ENCODE measurements around the gene SKAP2. TPM values are rescaled to one million over a fixed set of nuclear protein-coding genes. Genes with fewer than 3 reads are reported as not detected.

Gene SKAP2
- total RNA-seq, 2 donors from 2014 or later, result 15.0 to 35.7 TPM

DNA sequence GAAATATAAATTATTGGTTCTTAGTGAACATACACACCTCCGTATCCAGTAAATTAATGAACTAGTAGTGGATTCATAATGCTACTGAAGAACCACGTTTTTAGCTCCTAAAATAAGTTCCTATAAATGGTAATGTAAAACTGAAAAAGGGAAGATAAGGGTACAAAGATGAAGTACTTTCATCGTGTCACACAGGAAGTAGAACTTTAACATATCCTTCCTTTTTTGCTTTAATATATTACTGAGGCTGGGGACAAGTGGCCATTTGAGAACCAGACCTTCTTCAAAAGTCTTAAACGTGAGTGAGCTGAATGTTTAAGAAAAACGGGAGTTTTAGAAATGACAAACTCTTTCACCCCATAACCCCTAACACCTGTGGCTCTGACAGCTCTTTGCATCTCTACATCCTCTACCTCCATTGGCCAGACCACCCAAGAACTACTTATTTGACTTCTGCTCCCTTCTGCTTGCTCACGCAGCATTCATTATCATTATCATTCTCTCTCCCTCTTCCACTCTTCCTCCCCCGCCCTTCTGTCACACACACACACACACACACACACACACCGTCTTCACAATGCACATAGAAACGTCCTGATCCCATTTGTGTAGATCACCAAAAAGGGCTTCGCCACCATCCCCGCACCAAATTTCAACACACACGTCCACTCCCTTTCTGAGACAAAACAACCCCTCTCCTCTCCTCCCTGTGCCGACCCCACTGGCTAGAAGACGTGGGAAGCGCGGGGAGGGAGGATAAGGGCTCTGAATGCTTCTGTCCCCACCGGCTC lies 677 bp downstream of the SKAP2 start:
- H3K4me1 Mint-ChIP-seq (ENCODE audit: low read depth in 2 of 2), result peaks cover 20 to 22% of the 10 kb centered on the region in 2 donors
- H3K36me3 Mint-ChIP-seq, result no peaks in the 10 kb centered on the region
- peaks cover 0 to 5% of the 10 kb centered on the region in 2 donors for H3K27me3 Mint-ChIP-seq
- H3K4me3 Mint-ChIP-seq, result peak overlapping the region; percentile 97
- peak overlapping the region; percentile 94 to 97 for H3K27ac Mint-ChIP-seq
- H3K9me3 Mint-ChIP-seq, result no peaks in the 10 kb centered on the region
- peak in 1 of 2 donors; percentile 32 for ATAC-seq
- DNase-seq (ENCODE audit: low spot score), result peak; percentile 61

DNA sequence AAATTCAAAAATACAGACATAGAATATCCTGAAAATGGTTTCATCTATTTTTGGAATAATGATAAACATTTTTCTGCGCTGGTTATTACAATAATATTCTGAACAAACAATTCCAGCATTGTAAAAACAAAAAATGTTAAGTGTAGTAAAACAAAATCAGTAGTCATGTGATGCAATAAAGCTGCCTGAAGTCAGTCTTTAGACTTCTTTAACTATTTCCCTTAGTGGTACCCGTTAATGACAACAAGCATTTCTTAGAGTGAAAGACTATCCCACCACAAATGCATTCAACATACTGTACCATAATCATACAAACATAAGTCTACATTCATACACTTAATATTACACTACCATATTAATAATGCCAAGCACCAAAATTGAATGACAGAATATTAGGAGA lies 1.6 kb downstream of the SKAP2 start:
- Mint-ChIP-seq H3K9me3 (no peaks in the 10 kb centered on the region), H3K27me3 (peaks cover 0 to 6% of the 10 kb centered on the region in 2 donors), H3K4me1 (ENCODE audit: low read depth in 2 of 2) (peaks cover 29 to 31% of the 10 kb centered on the region in 2 donors), H3K4me3 (peak overlapping the region; percentile 97), H3K27ac (peak overlapping the region; percentile 94 to 97), H3K36me3 (no peaks in the 10 kb centered on the region)
- no peak for DNase-seq (ENCODE audit: low spot score)
- no peak for ATAC-seq

DNA sequence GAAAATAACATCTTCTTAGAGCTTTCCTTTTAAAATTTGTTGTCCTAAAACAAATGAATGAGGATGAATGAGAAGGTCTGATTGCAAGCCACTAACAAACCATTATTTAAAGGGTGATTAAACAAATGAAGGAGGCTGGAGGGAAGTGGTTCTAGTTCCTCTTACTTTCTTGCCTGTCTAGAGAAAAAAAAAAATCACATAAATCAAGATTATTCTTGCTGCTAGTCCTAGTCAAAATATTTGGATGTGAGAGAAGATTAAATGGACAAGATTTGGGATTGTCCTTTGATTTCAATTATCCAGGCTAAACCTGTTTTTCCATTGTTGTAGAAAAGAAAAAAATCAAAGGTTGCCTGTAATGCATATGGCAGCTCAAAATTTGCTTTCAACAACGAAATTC lies 3.3 kb downstream of the SKAP2 start:
- ATAC-seq, result no peak
- no peaks in the 10 kb centered on the region for H3K36me3 Mint-ChIP-seq
- H3K4me3 Mint-ChIP-seq, result no peak overlapping the region
- H3K27me3 Mint-ChIP-seq, result peaks cover 0 to 2% of the 10 kb centered on the region in 2 donors
- peaks cover 34 to 37% of the 10 kb centered on the region in 2 donors for H3K4me1 Mint-ChIP-seq (ENCODE audit: low read depth in 2 of 2)
- no peak overlapping the region for H3K27ac Mint-ChIP-seq
- H3K9me3 Mint-ChIP-seq, result no peaks in the 10 kb centered on the region
- DNase-seq (ENCODE audit: low spot score), result no peak

DNA sequence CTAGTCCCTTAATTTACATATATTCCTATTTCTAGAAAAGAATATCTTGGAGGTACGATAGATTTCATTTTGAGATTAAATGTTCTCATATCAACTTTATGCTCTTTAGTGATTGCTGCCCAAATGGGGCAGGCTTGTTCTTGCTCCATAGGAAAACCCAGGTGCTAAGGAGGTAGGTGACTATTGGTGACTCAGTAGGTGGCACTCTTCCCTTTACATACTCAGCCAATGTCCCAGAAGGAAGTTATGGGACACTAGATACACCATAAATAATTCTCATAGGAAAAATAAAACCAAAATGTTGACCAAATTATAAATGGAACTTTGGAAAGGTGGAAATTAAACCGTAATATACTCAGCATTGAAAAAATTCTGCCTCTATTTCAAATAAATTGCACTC lies 4.0 kb downstream of the SKAP2 start:
- Mint-ChIP-seq H3K4me1 (ENCODE audit: low read depth in 2 of 2) (peaks cover 31% of the 10 kb centered on the region in 2 donors), H3K9me3 (no peaks in the 10 kb centered on the region), H3K27me3 (peaks cover 0 to 2% of the 10 kb centered on the region in 2 donors), H3K27ac (no peak overlapping the region), H3K36me3 (no peaks in the 10 kb centered on the region), H3K4me3 (no peak overlapping the region)
- no peak for DNase-seq (ENCODE audit: low spot score)
- ATAC-seq, result no peak

DNA sequence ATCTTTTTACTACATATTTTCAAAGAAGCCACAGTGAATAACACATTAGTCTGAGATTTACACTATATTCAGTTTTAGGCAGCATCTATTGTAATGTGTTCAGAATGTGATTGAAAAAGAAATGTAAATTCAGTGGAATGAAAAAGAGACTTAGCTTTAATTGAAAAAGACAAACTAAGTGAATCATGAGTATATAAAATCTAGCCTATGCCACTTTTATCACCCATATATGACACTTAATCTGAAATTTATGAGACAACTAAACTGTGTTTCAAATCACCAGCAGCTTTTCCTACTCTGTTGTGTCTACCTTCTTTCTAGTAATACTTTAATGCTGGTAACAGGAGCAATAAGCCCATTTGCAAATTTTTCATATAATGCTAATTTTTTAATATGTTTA lies 4.7 kb downstream of the SKAP2 start:
- no peak for DNase-seq (ENCODE audit: low spot score)
- ATAC-seq, result no peak
- Mint-ChIP-seq H3K4me1 (ENCODE audit: low read depth in 2 of 2) (peaks cover 29 to 30% of the 10 kb centered on the region in 2 donors), H3K27ac (no peak overlapping the region), H3K4me3 (no peak overlapping the region), H3K36me3 (no peaks in the 10 kb centered on the region), H3K9me3 (no peaks in the 10 kb centered on the region), H3K27me3 (peaks cover 0 to 2% of the 10 kb centered on the region in 2 donors)

DNA sequence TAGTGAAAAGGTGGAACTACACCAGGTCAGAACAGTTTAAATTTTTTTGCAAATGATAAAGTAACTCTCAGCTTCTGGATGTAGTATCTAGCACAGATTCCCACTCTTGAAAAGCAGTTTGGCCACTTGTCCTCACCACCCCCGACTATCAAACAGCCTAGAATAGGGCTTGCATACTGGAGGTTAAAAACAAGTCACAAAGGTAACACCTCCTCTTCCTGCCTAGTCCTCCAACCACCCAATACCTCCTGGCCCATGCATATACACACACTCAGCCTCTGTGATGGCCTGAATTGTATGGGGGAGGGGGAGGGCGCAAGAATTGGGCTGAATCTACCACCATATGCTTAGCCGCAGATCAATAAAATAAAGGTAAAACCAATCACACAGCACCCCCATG lies 5.7 kb downstream of the SKAP2 start:
- no peaks in the 10 kb centered on the region for H3K9me3 Mint-ChIP-seq
- H3K4me3 Mint-ChIP-seq, result peak overlapping the region; percentile 80
- peak overlapping the region in 1 of 2 donors; percentile 47 for H3K27ac Mint-ChIP-seq
- H3K36me3 Mint-ChIP-seq, result no peaks in the 10 kb centered on the region
- DNase-seq (ENCODE audit: low spot score) (no peak), ATAC-seq (peak; percentile 63 to 69)
- peaks cover 24% of the 10 kb centered on the region in 2 donors for H3K4me1 Mint-ChIP-seq (ENCODE audit: low read depth in 2 of 2)
- peaks cover 0 to 2% of the 10 kb centered on the region in 2 donors for H3K27me3 Mint-ChIP-seq

DNA sequence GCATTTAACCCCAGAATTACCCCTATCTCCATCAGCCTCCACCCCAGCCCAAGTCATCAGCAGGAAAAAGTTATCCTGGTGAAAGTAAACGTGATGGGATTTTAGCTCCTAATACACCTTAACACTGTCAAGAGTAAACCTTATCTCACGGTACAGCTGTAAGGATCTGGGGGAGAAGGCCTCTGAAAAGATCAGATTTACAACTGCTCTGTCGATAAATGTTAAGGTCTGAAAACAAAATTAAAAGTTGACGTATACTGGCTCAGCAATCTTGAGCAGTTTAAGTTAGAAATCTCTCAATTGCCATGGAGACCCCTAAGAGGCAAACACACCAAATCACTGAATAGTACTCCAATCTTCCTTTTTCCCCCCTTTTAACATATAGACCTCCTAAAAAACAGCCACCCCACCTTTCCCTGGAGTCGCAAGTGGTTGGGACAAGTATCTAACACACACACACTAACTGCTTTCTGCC lies 6.1 kb downstream of the SKAP2 start:
- ATAC-seq (no peak), DNase-seq (ENCODE audit: low spot score) (no peak)
- Mint-ChIP-seq H3K4me1 (ENCODE audit: low read depth in 2 of 2) (peaks cover 20 to 22% of the 10 kb centered on the region in 2 donors), H3K9me3 (no peaks in the 10 kb centered on the region), H3K4me3 (peak overlapping the region; percentile 80), H3K27me3 (peaks cover 0 to 2% of the 10 kb centered on the region in 2 donors), H3K27ac (peak overlapping the region in 1 of 2 donors; percentile 47), H3K36me3 (no peaks in the 10 kb centered on the region)

DNA sequence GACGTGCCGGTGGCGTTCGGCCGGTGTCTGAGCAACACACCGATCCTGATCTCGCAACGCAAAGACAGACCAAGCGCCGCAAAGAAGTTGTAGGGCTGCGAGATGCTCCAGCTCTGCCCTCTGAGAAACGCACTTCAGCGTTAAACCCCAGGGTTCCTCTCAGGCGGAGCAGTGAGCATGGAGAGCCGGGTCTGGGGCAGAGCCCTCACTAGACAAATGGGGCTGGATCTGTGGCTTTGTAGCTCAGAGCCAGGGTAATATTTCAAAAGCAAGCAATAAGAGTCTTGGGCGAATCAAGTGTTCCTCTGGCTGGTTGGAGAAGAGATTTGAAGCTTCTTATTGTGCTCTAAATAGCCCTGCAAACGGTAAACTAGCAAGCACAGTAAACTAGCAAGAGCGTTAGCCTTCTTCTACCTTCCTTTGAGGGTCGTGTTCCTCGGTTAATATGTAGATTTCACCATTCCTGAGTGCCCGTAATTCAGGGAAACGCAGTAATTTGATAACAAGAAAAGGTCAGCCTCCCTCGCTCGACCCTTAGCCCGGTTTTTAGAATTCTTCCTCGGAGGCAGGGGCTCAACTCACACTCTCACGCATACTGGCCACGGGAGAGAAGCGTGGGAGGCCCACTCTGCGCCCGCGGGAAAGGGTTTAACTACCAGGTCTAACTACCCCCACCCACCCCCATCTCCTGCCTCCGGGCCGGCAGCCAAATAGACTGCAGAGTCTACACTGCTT lies 6.7 kb downstream of the SKAP2 start:
- peak; percentile 51 to 69 for ATAC-seq
- Mint-ChIP-seq H3K27me3 (peaks cover 0 to 2% of the 10 kb centered on the region in 2 donors), H3K36me3 (no peaks in the 10 kb centered on the region), H3K9me3 (no peaks in the 10 kb centered on the region), H3K27ac (peak overlapping the region; percentile 43 to 47), H3K4me1 (ENCODE audit: low read depth in 2 of 2) (peaks cover 20 to 22% of the 10 kb centered on the region in 2 donors), H3K4me3 (peak overlapping the region; percentile 80)
- DNase-seq (ENCODE audit: low spot score), result no peak

DNA sequence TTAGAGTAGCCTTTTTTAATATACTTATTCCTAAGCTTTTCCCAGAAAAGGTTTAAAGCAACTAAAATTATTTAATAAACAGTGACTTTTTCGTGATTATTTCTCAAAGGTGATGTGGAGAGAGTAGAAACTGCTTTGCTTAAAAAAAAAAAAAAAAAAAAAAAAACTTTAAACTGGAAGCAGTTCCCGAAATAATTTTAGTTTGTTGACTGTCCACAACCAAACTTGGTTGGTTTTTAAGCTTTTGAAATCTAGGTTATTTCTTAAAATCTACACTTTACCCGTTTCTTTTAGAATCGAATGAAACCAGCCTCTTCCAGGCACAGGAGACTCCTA lies 7.3 kb downstream of the SKAP2 start:
- no peak for DNase-seq (ENCODE audit: low spot score)
- Mint-ChIP-seq H3K36me3 (no peaks in the 10 kb centered on the region), H3K27me3 (peaks cover 0 to 2% of the 10 kb centered on the region in 2 donors), H3K4me3 (peak overlapping the region; percentile 80), H3K9me3 (no peaks in the 10 kb centered on the region), H3K4me1 (ENCODE audit: low read depth in 2 of 2) (peaks cover 20 to 22% of the 10 kb centered on the region in 2 donors), H3K27ac (peak overlapping the region; percentile 43 to 47)
- ATAC-seq, result no peak

DNA sequence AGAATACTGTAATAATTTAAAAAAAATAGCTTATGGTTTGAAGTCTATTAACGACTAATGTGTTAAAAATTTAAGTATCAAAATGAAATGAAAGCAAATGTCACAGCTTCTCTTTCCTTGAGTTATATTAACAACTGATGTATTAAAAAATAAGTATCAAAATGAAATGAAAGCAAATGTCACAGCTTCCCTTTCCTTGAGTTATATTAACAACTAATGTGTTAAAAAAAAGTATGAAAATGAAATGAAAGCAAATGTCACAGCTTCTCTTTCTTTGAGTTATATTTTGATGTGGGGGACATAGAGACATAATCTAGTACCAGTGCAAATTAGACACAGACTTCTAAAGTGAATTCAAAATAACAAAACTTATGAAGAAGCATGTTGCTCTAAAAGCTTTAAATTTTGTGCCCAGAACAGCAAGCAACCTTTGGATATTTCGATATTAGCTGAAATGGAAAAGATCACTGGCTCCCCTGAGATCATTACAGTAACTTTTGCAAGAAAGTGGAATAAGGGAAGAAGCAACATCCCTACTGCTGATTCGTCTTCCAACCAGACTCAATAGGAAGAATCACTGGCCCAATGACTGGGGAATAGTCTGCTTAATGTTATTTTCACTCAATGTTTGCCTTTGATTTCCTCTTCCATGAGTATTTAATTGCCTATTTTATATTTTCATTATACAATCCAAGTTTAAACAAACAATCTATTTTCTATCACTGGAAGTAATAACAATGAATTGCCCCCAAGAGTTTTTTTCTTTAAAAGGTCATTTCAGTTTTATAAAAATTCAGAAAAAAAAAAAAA lies 8.0 kb downstream of the SKAP2 start:
- Mint-ChIP-seq H3K27ac (peak overlapping the region in 1 of 2 donors; percentile 47), H3K4me1 (ENCODE audit: low read depth in 2 of 2) (peaks cover 20 to 22% of the 10 kb centered on the region in 2 donors), H3K36me3 (no peaks in the 10 kb centered on the region), H3K9me3 (no peaks in the 10 kb centered on the region), H3K4me3 (peak overlapping the region; percentile 42), H3K27me3 (peaks cover 0 to 2% of the 10 kb centered on the region in 2 donors)
- DNase-seq (ENCODE audit: low spot score) (no peak), ATAC-seq (no peak)

DNA sequence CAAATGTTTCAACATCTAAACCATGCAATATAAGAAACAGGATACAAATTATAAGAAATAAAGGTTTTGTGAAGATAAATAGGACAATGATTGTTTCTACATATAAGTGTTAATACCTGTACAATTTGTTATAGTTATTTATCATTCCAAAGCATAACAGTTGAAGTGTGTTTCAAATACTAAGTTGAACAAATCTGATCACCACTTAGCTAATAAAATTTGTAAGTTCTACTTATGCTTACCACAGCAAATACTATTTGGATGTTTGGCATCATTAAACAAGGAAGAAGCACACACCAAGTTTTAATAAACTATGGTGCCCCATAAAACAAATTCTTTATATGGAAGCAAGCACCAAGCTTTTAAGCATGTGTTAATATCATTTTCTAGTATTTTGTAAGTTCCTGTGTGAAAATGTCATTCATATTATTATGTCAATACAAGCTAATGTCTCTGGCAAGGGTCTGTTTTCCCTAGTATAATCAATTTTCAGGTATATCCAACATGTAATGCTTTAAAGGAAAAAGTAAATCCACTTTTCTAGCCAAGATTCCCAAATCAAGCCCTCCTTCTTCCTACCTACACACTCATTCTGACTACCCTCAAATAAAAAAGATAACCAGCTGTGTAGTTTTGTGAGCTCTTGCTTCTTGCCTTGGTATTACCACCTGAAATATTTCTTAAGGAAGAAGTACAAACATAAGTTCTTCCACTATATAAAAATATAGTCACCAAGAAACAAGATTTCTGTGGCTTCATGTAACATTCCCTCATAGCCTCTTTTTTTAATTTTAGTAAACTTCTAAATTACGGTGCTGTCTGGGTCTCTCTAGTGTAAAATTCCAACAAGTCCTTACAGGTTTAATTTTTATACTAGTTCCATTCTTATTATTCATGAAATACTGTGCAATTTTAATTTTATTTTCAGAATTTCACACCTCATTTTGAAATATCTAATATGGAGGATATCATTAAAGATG lies 9.2 kb downstream of the SKAP2 start:
- Mint-ChIP-seq H3K27me3 (peaks cover 0 to 2% of the 10 kb centered on the region in 2 donors), H3K4me1 (ENCODE audit: low read depth in 2 of 2) (peaks cover 20 to 22% of the 10 kb centered on the region in 2 donors), H3K9me3 (no peaks in the 10 kb centered on the region), H3K4me3 (no peak overlapping the region), H3K36me3 (no peaks in the 10 kb centered on the region), H3K27ac (no peak overlapping the region)
- DNase-seq (ENCODE audit: low spot score) (no peak), ATAC-seq (no peak)

DNA sequence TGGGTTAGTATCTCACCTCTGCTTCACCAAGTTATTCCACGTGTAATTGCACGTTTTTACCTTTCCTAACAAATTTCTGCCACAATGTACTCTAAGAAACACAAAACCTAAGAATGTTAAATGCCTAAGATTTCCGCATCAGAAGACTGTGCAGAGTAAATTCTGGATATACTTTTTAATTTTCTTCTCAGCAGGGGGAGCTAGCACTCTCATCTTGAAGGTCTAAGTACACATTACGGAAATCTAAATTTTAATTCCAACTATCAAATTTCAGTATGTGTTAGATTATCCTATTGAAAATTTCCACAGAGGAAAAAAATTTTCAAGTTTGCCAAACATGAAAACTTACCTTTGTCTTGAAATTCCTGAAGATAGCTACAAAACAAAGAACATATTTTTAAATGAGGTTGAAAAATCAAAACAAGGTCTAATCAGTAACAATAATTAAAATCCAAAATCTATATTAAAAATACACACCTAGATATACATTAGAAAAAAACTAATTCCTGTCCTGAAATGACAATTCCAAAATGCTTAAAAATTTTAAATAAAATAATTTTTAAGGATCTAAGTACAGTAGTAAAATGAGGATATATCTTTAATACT lies 10.5 kb downstream of the SKAP2 start:
- Mint-ChIP-seq H3K4me3 (no peak overlapping the region), H3K27me3 (peaks cover 0 to 2% of the 10 kb centered on the region in 2 donors), H3K9me3 (no peaks in the 10 kb centered on the region), H3K27ac (no peak overlapping the region), H3K4me1 (ENCODE audit: low read depth in 2 of 2) (peaks cover 16 to 19% of the 10 kb centered on the region in 2 donors), H3K36me3 (no peaks in the 10 kb centered on the region)
- ATAC-seq, result no peak
- no peak for DNase-seq (ENCODE audit: low spot score)

All from natural killer cell treated with Interleukin-12 subunit alpha and Interleukin-12 subunit beta and Interleukin-15 and Interleukin-18, amount 100 ng/mL, for 72 hours (primary cell).